Right ventricle myocardium inferior (tissue), 1 donor: ENCODE results near the gene FGGY. TPM values are rescaled to one million over a fixed set of nuclear protein-coding genes. Genes with fewer than 3 reads are reported as not detected.
"Not testable (repeated sequence)": the region's sequence is repeated elsewhere in the genome, so short reads cannot be mapped to it uniquely, and the experiment has no call there.

Source experiments
- ATAC-seq: fragments of 200-7000 bp; cut with Tn5 transposase; one replicate; pipeline ENCODE4 v1.9.1; 2020; ENCODE audit warnings: mild to moderate bottlenecking, moderate library complexity
- DNase-seq: peaks from one replicate; pipeline ENCODE4 v3.0.0; 2021; ENCODE audit errors: missing footprints
- intact Hi-C: fragments of 100-400 bp; cut with DNase I; formaldehyde crosslinking; loops from one replicate; pipeline ENCODE4 v1.11.0; 2022
- total RNA-seq: library from RNA; stranded (reverse); fragmentation: NEBNext Ultra II Directional; extraction: Animal tissue kit (Norgen Biotek cat#: 25700); gene quantifications from one replicate; pipeline ENCODE4 v1.2.1, GENCODE V29; 2021
- donor health status: DM: no; HTN: yes; CAD: no; lungs with severe emphysema.

FGGY gene
- total RNA-seq, 1 donor from 2014 or later, result 28.5 TPM

- ATAC-seq, result no peak
- intact Hi-C loops, result no loop called here
- DNase-seq, result no peak
Observed at GRCh38 chr1:59332983-59333382, 36.1 kb downstream of the FGGY start.

- ATAC-seq (no peak), DNase-seq (no peak)
- intact Hi-C loops, result no loop called here
Observed at GRCh38 chr1:59333626-59334277, 36.9 kb downstream of the FGGY start.

GRCh38 chr1:59340411-59341307 lies 43.8 kb downstream of the FGGY start:
- intact Hi-C loops, result no loop called here
- ATAC-seq, result no peak
- DNase-seq, result no peak

GRCh38 chr1:59342801-59343575 lies 46.1 kb downstream of the FGGY start:
- DNase-seq (no peak), ATAC-seq (no peak)
- intact Hi-C loops, result no loop called here

- ATAC-seq (no peak), DNase-seq (no peak)
- intact Hi-C loops, result no loop called here
Observed at GRCh38 chr1:59343576-59343840, 46.6 kb downstream of the FGGY start.

- DNase-seq (no peak), ATAC-seq (no peak)
Observed at GRCh38 chr1:59345221-59345620, 48.3 kb downstream of the FGGY start.

GRCh38 chr1:59346429-59346828 lies 49.5 kb downstream of the FGGY start:
- no peak for ATAC-seq
- intact Hi-C loops, result no loop called here

More at GRCh38 chr1:59345221-59345620, 48.3 kb downstream of the FGGY start:
- intact Hi-C loops, result no loop called here

GRCh38 chr1:59349101-59349500 lies 52.2 kb downstream of the FGGY start:
- DNase-seq, result no peak
- no peak for ATAC-seq
- intact Hi-C loops, result no loop called here

More at GRCh38 chr1:59346429-59346828, 49.5 kb downstream of the FGGY start:
- DNase-seq, result no peak

GRCh38 chr1:59350521-59350920 lies 53.6 kb downstream of the FGGY start:
- DNase-seq, result no peak
- ATAC-seq, result no peak
- intact Hi-C loops, result no loop called here

- intact Hi-C loops, result no loop called here
- no peak for DNase-seq
- ATAC-seq, result no peak
Observed at GRCh38 chr1:59352065-59352464, 55.2 kb downstream of the FGGY start.

GRCh38 chr1:59353453-59353852 lies 56.6 kb downstream of the FGGY start:
- ATAC-seq (no peak), DNase-seq (no peak)
- intact Hi-C loops, result no loop called here

- ATAC-seq, intact Hi-C loops, DNase-seq: not testable (repeated sequence)
Observed at GRCh38 chr1:59354239-59354638, 57.3 kb downstream of the FGGY start.

- ATAC-seq (peak; percentile 67), DNase-seq (peak; percentile 58)
- intact Hi-C loops, result no loop called here
Observed at GRCh38 chr1:59354709-59355337, 57.9 kb downstream of the FGGY start.

- no peak for DNase-seq
- intact Hi-C loops, result no loop called here
- peak; percentile 68 for ATAC-seq
Observed at GRCh38 chr1:59355361-59355760, 58.5 kb downstream of the FGGY start.

- DNase-seq (no peak), ATAC-seq (no peak)
- intact Hi-C loops, result no loop called here
Observed at GRCh38 chr1:59356627-59357026, 59.7 kb downstream of the FGGY start.

- DNase-seq (no peak), ATAC-seq (no peak)
- intact Hi-C loops, result no loop called here
Observed at GRCh38 chr1:59357645-59358320, 60.9 kb downstream of the FGGY start.

GRCh38 chr1:59359325-59359724 lies 62.4 kb downstream of the FGGY start:
- no peak for ATAC-seq
- DNase-seq, result no peak
- intact Hi-C loops, result no loop called here

GRCh38 chr1:59360170-59360569 lies 63.3 kb downstream of the FGGY start:
- no peak for DNase-seq
- no peak for ATAC-seq
- intact Hi-C loops, result no loop called here

- DNase-seq (no peak), ATAC-seq (no peak)
- intact Hi-C loops, result no loop called here
Observed at GRCh38 chr1:59360729-59361128, 63.8 kb downstream of the FGGY start.
